WI38 (cell line): ENCODE measurements around the gene NUMB.

Source experiments
- H3K4me3 ChIP-seq: 2 replicates; pipeline ENCODE4 v1.5.1; 2011; ENCODE audit warnings: low read depth, mild to moderate bottlenecking, control low read depth, low read length
- CTCF ChIP-seq: IDR thresholded peaks from 2 replicates; pipeline ENCODE4 v1.5.1; 2012; ENCODE audit warnings: low read depth, mild to moderate bottlenecking, control low read depth, low read length

NUMB gene

GRCh38 chr14:73254247-73255004 lies 203.9 kb downstream of the NUMB start:
- H3K4me3 ChIP-seq: no peak overlapping the region
- TF ChIP-seq CTCF: no peak

GRCh38 chr14:73253721-73254120 lies 204.6 kb downstream of the NUMB start:
- H3K4me3 ChIP-seq: no peak overlapping the region
- no peak for TF ChIP-seq CTCF

- no peak for TF ChIP-seq CTCF
- no peak overlapping the region for H3K4me3 ChIP-seq
Measured at GRCh38 chr14:73253323-73253610, 205.1 kb downstream of the NUMB start.

- no peak overlapping the region for H3K4me3 ChIP-seq
- TF ChIP-seq CTCF: no peak
Measured at GRCh38 chr14:73252491-73253322, 205.6 kb downstream of the NUMB start.

- no peak for TF ChIP-seq CTCF
- H3K4me3 ChIP-seq: no peak overlapping the region
Measured at GRCh38 chr14:73251516-73252215, 206.7 kb downstream of the NUMB start.

GRCh38 chr14:73250781-73251500 lies 207.4 kb downstream of the NUMB start:
- no peak overlapping the region for H3K4me3 ChIP-seq
- TF ChIP-seq CTCF: no peak
